ENCODE results near the gene JOSD2. TPM values are rescaled to one million over a fixed set of nuclear protein-coding genes. Genes with fewer than 3 reads are reported as not detected.

JOSD2 gene
- total RNA-seq, 1 experiment from 2014 or later = 5.4 TPM

DNA sequence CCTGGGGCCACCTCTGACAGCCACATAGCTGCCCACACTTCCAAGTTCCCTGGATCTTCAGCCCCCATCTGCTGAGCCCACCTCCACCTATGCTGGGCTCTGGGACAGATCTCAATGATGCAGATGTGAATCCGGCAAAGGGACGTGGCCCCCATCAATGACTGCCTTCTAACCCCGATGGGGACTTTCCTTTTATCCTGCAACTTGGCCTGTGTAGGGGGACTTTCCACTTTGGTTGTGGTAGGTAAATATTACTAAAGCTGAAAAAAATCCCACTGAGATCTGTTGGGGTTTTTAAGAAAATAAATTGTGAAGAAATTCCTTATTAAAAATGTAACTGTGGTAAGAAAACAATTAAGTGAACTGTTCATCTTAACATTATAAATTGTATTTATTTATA, 23.5 kb upstream of the JOSD2 start:
- peaks cover 8% of the 10 kb centered on the region in 2 experiments; a peak in 4 of 5 replicates for H3K9me3 Mint-ChIP-seq

More for the DNA sequence above, 23.5 kb upstream of the JOSD2 start:
- peaks cover 36% of the 10 kb centered on the region for H3K27me3 Mint-ChIP-seq (ENCODE audit: low read depth)
- no peak for TF ChIP-seq CTCF (conservative IDR thresholded peaks at IDR 0.05)
- no peak overlapping the region for H3K23ac ChIP-seq (ENCODE audit: insufficient read length, low read depth, low read length)
- peaks cover 6% of the 10 kb centered on the region for H3K9me3 ChIP-seq (ENCODE audit: control insufficient read depth, low read depth, low read length)
- H3K36me3 Mint-ChIP-seq (ENCODE audit: insufficient read depth in 1 of 3, low read depth in 3 of 3) = peaks cover 0 to 18% (median 15%) of the 10 kb centered on the region in 3 experiments; a peak in 4 of 7 replicates
- no peaks in the 10 kb centered on the region for H3K23me2 ChIP-seq (ENCODE audit: insufficient read length, low read depth, low read length, poor library complexity, severe bottlenecking)
- H3K14ac ChIP-seq (ENCODE audit: insufficient read depth, low read length) = no peak overlapping the region; the same call in 1 of the 2 replicates
- H4K5ac ChIP-seq (ENCODE audit: insufficient read length, low read depth, low read length) = no peak overlapping the region
- no peak overlapping the region for H4K91ac ChIP-seq (ENCODE audit: insufficient read length, low read depth, low read length)
- H3K27me3 ChIP-seq (ENCODE audit: insufficient read depth, low read length) = no peaks in the 10 kb centered on the region
- no peak overlapping the region for H3K18ac ChIP-seq (ENCODE audit: insufficient read length, low read depth, low read length)
- H4K20me1 ChIP-seq (ENCODE audit: control insufficient read depth, insufficient read depth, insufficient read length) = no peaks in the 10 kb centered on the region
- no peak overlapping the region for H3K4me2 ChIP-seq (ENCODE audit: insufficient read depth, insufficient read length, low read length)
- no peak overlapping the region for H3K56ac ChIP-seq (ENCODE audit: insufficient read length, low read depth, low read length)
- no peak overlapping the region for H2AFZ ChIP-seq (ENCODE audit: low read length)
- no peak overlapping the region for H2BK15ac ChIP-seq (ENCODE audit: low read depth, low read length)
- no peak overlapping the region for H3T11ph ChIP-seq (ENCODE audit: low read length)
- H3K27ac Mint-ChIP-seq = no peak overlapping the region
- WGBS (ENCODE audit: extremely low coverage, insufficient read length, low lambda C conversion rate) = no CpG with 5 or more reads among the region's 3 CpGs
- H3K27ac ChIP-seq (ENCODE audit: insufficient read length, low read depth, low read length) = no peak overlapping the region
- H3K9ac ChIP-seq (ENCODE audit: extremely low read depth, insufficient read length, low read length) = no peak overlapping the region
- H3K4ac ChIP-seq (ENCODE audit: low read depth, low read length) = no peak overlapping the region
- H3K4me1 Mint-ChIP-seq = peaks cover 7 to 8% of the 10 kb centered on the region in 2 experiments
- H2BK120ac ChIP-seq (ENCODE audit: low read depth, low read length, poor library complexity, severe bottlenecking) = no peak overlapping the region
- no peak overlapping the region for H3K4me3 Mint-ChIP-seq
- H3K4me1 ChIP-seq (ENCODE audit: insufficient read depth, low read length) = no peaks in the 10 kb centered on the region
- H2AK5ac ChIP-seq (ENCODE audit: insufficient read length, low read length) = no peak overlapping the region
- H2BK5ac ChIP-seq (ENCODE audit: insufficient read length, low read length) = no peak overlapping the region
- no peak overlapping the region for H2BK20ac ChIP-seq (ENCODE audit: low read depth, low read length, poor library complexity, severe bottlenecking)
- H4K8ac ChIP-seq (replicated peaks; ENCODE audit: insufficient read length, low read depth, low read length) = no peak overlapping the region
- DNase-seq = no peak
- no peaks in the 10 kb centered on the region for H3K79me2 ChIP-seq (ENCODE audit: insufficient read depth, low read length)
- no peak overlapping the region for H2BK12ac ChIP-seq (ENCODE audit: insufficient read length, low read depth, low read length)
- no peaks in the 10 kb centered on the region for H3K79me1 ChIP-seq (ENCODE audit: insufficient read depth, low read depth, low read length, poor library complexity, severe bottlenecking)

Data from H9 (cell line).